ENCODE measurements around the gene ELP4.
"Not testable (repeated sequence)": the region's sequence is repeated elsewhere in the genome, so short reads cannot be mapped to it uniquely, and the experiment has no call there.

The ELP4 gene

GRCh38 chr11:31542862-31543261 lies 33.3 kb downstream of the ELP4 start:
- DNase-seq (ENCODE audit: low read depth in 2 of 2) = no peak

GRCh38 chr11:31555938-31556337 lies 46.4 kb downstream of the ELP4 start:
- no peak for DNase-seq (ENCODE audit: low read depth in 2 of 2)

- no peak for DNase-seq (ENCODE audit: low read depth in 2 of 2)
Observed at GRCh38 chr11:31558001-31558400, 48.4 kb downstream of the ELP4 start.

GRCh38 chr11:31560842-31561476 lies 51.4 kb downstream of the ELP4 start:
- DNase-seq (ENCODE audit: low read depth in 2 of 2) = no peak

GRCh38 chr11:31564517-31564916 lies 55.0 kb downstream of the ELP4 start:
- not testable (repeated sequence) for DNase-seq (ENCODE audit: low read depth in 2 of 2)

GRCh38 chr11:31574133-31574532 lies 64.6 kb downstream of the ELP4 start:
- DNase-seq (ENCODE audit: low read depth in 2 of 2) = not testable (repeated sequence)

GRCh38 chr11:31575764-31576163 lies 66.2 kb downstream of the ELP4 start:
- DNase-seq (ENCODE audit: low read depth in 2 of 2) = not testable (repeated sequence)

- not testable (repeated sequence) for DNase-seq (ENCODE audit: low read depth in 2 of 2)
Observed at GRCh38 chr11:31579412-31579811, 69.8 kb downstream of the ELP4 start.

GRCh38 chr11:31582697-31583096 lies 73.1 kb downstream of the ELP4 start:
- DNase-seq (ENCODE audit: low read depth in 2 of 2) = no peak

- no peak for DNase-seq (ENCODE audit: low read depth in 2 of 2)
Observed at GRCh38 chr11:31598454-31598853, 88.9 kb downstream of the ELP4 start.

- DNase-seq (ENCODE audit: low read depth in 2 of 2) = no peak
Observed at GRCh38 chr11:31601635-31602282, 92.2 kb downstream of the ELP4 start.

- DNase-seq (ENCODE audit: low read depth in 2 of 2) = no peak
Observed at GRCh38 chr11:31606893-31607292, 97.3 kb downstream of the ELP4 start.

- no peak for DNase-seq (ENCODE audit: low read depth in 2 of 2)
Observed at GRCh38 chr11:31607914-31608313, 98.3 kb downstream of the ELP4 start.

GRCh38 chr11:31608995-31609394 lies 99.4 kb downstream of the ELP4 start:
- DNase-seq (ENCODE audit: low read depth in 2 of 2) = no peak

- DNase-seq (ENCODE audit: low read depth in 2 of 2) = no peak
Observed at GRCh38 chr11:31610544-31610943, 101.0 kb downstream of the ELP4 start.

GRCh38 chr11:31617246-31617645 lies 107.7 kb downstream of the ELP4 start:
- DNase-seq (ENCODE audit: low read depth in 2 of 2) = no peak

GRCh38 chr11:31619980-31620379 lies 110.4 kb downstream of the ELP4 start:
- DNase-seq (ENCODE audit: low read depth in 2 of 2) = no peak

GRCh38 chr11:31620434-31620833 lies 110.9 kb downstream of the ELP4 start:
- DNase-seq (ENCODE audit: low read depth in 2 of 2) = no peak

GRCh38 chr11:31625868-31626267 lies 116.3 kb downstream of the ELP4 start:
- DNase-seq (ENCODE audit: low read depth in 2 of 2) = no peak

GRCh38 chr11:31628111-31628510 lies 118.5 kb downstream of the ELP4 start:
- no peak for DNase-seq (ENCODE audit: low read depth in 2 of 2)

GRCh38 chr11:31636983-31637382 lies 127.4 kb downstream of the ELP4 start:
- DNase-seq (ENCODE audit: low read depth in 2 of 2) = no peak

- no peak for DNase-seq (ENCODE audit: low read depth in 2 of 2)
Observed at GRCh38 chr11:31640611-31641010, 131.0 kb downstream of the ELP4 start.

- no peak for DNase-seq (ENCODE audit: low read depth in 2 of 2)
Observed at GRCh38 chr11:31641477-31642062, 132.0 kb downstream of the ELP4 start.
